ENCODE measurements around the gene UBTD2.

UBTD2 gene

DNA sequence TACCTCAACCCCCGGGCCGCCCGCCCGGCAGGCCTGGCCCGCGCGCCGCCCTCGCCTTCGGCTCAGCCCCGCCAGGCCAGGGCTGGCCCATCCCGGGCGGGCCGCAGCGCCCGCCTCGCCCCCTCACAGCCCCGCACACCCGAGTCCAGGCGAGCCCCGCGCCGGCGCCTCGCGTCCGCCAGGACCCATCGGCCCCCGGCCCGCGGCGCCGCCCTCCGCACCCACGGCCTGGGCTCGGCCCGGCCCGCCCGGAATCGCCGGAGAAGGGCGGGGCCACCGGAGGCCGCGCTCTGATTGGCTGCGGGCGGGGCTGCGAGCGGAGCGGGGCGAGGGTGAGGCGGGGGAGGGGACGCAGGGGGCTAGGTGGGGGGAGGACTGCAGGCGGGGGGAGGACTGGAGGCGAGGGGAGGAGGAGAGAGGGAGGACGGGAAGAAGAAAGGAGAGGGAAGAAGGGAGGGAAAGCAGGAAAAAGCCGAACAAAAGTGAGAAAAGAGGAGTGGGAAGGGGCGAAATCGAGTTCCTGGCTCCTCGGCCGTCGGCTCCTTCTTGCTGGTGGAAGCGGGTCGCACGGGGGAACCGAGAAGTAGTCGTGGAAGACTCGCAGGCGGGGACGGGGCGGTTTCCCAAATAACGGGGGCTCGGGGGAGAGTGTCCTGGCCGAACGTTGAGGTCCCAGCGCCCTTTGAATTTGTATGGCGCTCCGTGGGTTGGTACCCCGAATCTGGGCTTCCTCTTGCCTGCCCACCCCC, 472 bp upstream of the UBTD2 start:
- Histone ChIP-seq H3K4me1 (ENCODE audit: low read length) (peaks cover 21% of the 10 kb centered on the region), H3K27me3 (ENCODE audit: low read depth, low read length) (peaks cover 12% of the 10 kb centered on the region), H3K4me2 (ENCODE audit: low read length) (peak overlapping the region; percentile 84), H4K20me1 (ENCODE audit: insufficient read depth, low read length) (0 out of 2 replicates have a peak, but pooled peaks cover 12% of the 10 kb centered on the region), H3K4me3 (ENCODE audit: low read length) (peak overlapping the region; percentile 88), H3K9me3 (ENCODE audit: insufficient read depth, low read length) (no peaks in the 10 kb centered on the region), H3K36me3 (replicated peaks; ENCODE audit: low read depth, low read length) (no peaks in the 10 kb centered on the region), H3K79me2 (ENCODE audit: low read length) (peaks cover 42% of the 10 kb centered on the region), H3K9ac (ENCODE audit: low read length) (peak overlapping the region; percentile 71), H2AFZ (ENCODE audit: low read depth, low read length) (peak overlapping the region; percentile 84), H3K27ac (ENCODE audit: low read length) (peak overlapping the region; percentile 1; the same call in 1 of the 2 replicates)
- TF ChIP-seq, protein P1, sequence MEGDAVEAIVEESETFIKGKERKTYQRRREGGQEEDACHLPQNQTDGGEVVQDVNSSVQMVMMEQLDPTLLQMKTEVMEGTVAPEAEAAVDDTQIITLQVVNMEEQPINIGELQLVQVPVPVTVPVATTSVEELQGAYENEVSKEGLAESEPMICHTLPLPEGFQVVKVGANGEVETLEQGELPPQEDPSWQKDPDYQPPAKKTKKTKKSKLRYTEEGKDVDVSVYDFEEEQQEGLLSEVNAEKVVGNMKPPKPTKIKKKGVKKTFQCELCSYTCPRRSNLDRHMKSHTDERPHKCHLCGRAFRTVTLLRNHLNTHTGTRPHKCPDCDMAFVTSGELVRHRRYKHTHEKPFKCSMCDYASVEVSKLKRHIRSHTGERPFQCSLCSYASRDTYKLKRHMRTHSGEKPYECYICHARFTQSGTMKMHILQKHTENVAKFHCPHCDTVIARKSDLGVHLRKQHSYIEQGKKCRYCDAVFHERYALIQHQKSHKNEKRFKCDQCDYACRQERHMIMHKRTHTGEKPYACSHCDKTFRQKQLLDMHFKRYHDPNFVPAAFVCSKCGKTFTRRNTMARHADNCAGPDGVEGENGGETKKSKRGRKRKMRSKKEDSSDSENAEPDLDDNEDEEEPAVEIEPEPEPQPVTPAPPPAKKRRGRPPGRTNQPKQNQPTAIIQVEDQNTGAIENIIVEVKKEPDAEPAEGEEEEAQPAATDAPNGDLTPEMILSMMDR (IDR thresholded peaks at IDR 0.05; ENCODE audit: low read depth, low read length), result no peak
- TF ChIP-seq EZH2phosphoT487 (IDR thresholded peaks at IDR 0.05; ENCODE audit: low read depth), result no peak

DNA sequence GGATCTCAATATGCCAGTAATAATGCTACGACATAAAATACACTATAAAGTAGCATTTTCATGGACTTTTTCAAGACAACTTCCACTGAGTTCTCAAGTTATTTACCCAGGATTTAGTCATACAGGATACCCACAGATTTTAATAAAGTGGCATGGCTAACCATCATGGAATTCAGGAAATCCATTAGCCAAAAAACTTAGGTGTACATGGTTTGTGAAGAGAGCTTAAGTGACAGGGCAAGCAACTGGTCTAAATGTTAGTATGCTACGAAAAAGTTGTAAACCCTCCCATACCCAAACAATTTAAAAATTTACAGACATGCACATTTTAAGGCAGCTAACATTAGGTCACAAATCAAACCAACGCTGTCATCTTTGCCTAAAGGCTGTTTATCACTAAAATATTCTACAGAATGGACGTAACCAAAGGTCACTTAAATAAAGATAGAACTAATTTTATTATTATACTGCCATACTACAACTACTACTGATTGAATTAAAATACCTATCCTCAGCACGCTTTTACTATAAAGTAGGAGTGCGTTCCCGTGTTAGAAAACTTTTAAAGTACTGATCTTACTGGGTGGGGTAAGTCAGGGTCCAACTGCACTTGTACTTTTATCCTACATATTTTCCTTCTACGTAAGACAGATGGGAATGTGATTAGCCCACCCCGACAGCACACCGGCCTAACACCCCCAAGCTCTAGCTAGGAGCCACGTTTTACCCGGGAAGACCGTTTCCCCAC, 1.1 kb downstream of the UBTD2 start:
- peak overlapping the region; percentile 77 for H3K9ac ChIP-seq (ENCODE audit: low read length)
- H3K4me2 ChIP-seq (ENCODE audit: low read length), result peak overlapping the region; percentile 82
- 0 out of 2 replicates have a peak overlapping the region, but pooled peaks have one; percentile 9 for H2AFZ ChIP-seq (ENCODE audit: low read depth, low read length)
- peaks cover 4% of the 10 kb centered on the region for H3K36me3 ChIP-seq (replicated peaks; ENCODE audit: low read depth, low read length)
- peaks cover 56% of the 10 kb centered on the region for H3K79me2 ChIP-seq (ENCODE audit: low read length)
- H4K20me1 ChIP-seq (ENCODE audit: insufficient read depth, low read length), result 0 out of 2 replicates have a peak, but pooled peaks cover 14% of the 10 kb centered on the region
- no peak overlapping the region for H3K27ac ChIP-seq (ENCODE audit: low read length)
- H3K4me3 ChIP-seq (ENCODE audit: low read length), result peak overlapping the region; percentile 88
- H3K27me3 ChIP-seq (ENCODE audit: low read depth, low read length), result peaks cover 12% of the 10 kb centered on the region
- no peak for TF ChIP-seq EZH2phosphoT487 (IDR thresholded peaks at IDR 0.05; ENCODE audit: low read depth)
- TF ChIP-seq, protein P1 (IDR thresholded peaks at IDR 0.05; ENCODE audit: low read depth, low read length), result no peak
- no peaks in the 10 kb centered on the region for H3K9me3 ChIP-seq (ENCODE audit: insufficient read depth, low read length)
- H3K4me1 ChIP-seq (ENCODE audit: low read length), result peaks cover 21% of the 10 kb centered on the region

DNA sequence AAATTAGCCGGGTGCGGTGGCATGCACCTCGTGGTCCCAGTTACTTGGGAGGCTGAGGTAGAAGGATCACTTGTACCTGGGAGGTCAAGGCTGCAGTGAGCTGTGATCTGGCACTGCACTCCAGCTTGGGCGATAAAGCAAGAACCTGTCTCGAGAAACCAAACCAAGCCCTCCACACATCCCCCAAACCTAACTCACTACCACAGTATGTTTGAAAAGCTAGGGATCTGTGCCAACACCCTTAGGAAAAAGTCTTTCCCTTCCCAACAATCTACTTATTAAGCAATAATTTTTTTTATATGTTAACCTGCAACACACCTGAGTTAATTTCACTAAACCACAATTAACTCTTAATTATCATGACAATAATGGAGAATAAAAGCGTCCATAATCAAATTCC, 2.2 kb downstream of the UBTD2 start:
- TF ChIP-seq, protein P1 (IDR thresholded peaks at IDR 0.05; ENCODE audit: low read depth, low read length), result no peak
- no peak for TF ChIP-seq EZH2phosphoT487 (IDR thresholded peaks at IDR 0.05; ENCODE audit: low read depth)
- H4K20me1 ChIP-seq (ENCODE audit: insufficient read depth, low read length), result peaks cover 21% of the 10 kb centered on the region; the same call in 1 of the 2 replicates
- peak overlapping the region; percentile 82 for H3K4me2 ChIP-seq (ENCODE audit: low read length)
- H3K36me3 ChIP-seq (replicated peaks; ENCODE audit: low read depth, low read length), result peaks cover 7% of the 10 kb centered on the region
- H3K4me1 ChIP-seq (ENCODE audit: low read length), result peaks cover 21% of the 10 kb centered on the region
- peaks cover 64% of the 10 kb centered on the region for H3K79me2 ChIP-seq (ENCODE audit: low read length)
- H3K27me3 ChIP-seq (ENCODE audit: low read depth, low read length), result peaks cover 12% of the 10 kb centered on the region
- H3K4me3 ChIP-seq (ENCODE audit: low read length), result peak overlapping the region; percentile 88
- H3K9me3 ChIP-seq (ENCODE audit: insufficient read depth, low read length), result no peaks in the 10 kb centered on the region
- H3K27ac ChIP-seq (ENCODE audit: low read length), result no peak overlapping the region
- no peak overlapping the region for H3K9ac ChIP-seq (ENCODE audit: low read length)
- H2AFZ ChIP-seq (ENCODE audit: low read depth, low read length), result no peak overlapping the region

DNA sequence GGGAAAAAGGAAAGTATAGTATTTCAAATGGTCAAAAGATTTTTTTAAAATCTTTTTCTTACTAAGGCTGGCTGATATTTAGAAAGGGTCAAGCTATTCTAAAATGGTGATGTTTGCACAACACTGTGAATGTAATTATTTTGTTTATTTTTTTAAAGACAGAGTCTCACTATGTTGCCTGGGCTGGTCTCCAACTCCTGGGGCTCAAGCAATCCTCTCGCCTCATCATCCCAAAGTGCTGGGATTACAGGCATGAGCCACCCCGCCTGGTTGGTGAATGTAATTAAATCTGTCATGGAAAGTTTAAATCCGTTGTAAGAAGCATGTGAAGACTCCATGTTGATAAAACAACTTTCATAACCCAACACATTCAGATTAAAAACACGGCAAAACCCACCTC, 2.6 kb downstream of the UBTD2 start:
- Histone ChIP-seq H3K79me2 (ENCODE audit: low read length) (peaks cover 68% of the 10 kb centered on the region), H3K27ac (ENCODE audit: low read length) (no peak overlapping the region), H3K36me3 (replicated peaks; ENCODE audit: low read depth, low read length) (peaks cover 12% of the 10 kb centered on the region), H2AFZ (ENCODE audit: low read depth, low read length) (no peak overlapping the region), H3K4me3 (ENCODE audit: low read length) (no peak overlapping the region), H4K20me1 (ENCODE audit: insufficient read depth, low read length) (peaks cover 24% of the 10 kb centered on the region), H3K4me2 (ENCODE audit: low read length) (no peak overlapping the region), H3K9ac (ENCODE audit: low read length) (no peak overlapping the region), H3K4me1 (ENCODE audit: low read length) (peaks cover 23% of the 10 kb centered on the region), H3K9me3 (ENCODE audit: insufficient read depth, low read length) (no peaks in the 10 kb centered on the region), H3K27me3 (ENCODE audit: low read depth, low read length) (peaks cover 12% of the 10 kb centered on the region)
- no peak for TF ChIP-seq EZH2phosphoT487 (IDR thresholded peaks at IDR 0.05; ENCODE audit: low read depth)
- TF ChIP-seq, protein P1 (IDR thresholded peaks at IDR 0.05; ENCODE audit: low read depth, low read length), result no peak
